Medulla oblongata (tissue), 1 donor: ENCODE results near the gene CYP1A2.
A peak's percentile ranks its signal among the peaks of the same experiment; 100 is the strongest.
"Not testable (repeated sequence)": the region's sequence is repeated elsewhere in the genome, so short reads cannot be mapped to it uniquely, and the experiment has no call there.

Source experiments
- DNase-seq: peaks from one replicate; pipeline ENCODE4 v3.0.0-alpha.2; 2015; ENCODE audit errors: extremely low spot score

The CYP1A2 gene

DNA sequence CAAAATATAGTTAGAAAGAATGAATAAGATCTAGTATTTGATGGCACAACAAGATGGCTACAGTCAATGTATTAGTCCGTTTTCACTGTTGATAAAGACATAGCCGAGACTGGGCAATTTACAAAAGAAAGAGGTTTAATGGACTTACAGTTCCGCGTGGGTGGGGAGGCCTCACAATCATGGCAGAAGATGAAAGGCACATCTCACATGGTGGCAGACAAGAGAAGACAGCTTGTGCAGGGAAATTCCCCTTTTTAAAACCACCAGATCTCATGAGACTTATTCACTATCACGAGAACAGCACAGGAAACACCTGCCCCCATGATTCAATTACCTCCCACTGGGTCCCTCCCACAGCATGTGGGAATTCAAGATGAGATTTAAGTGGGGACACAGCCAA, 10.4 kb upstream of the CYP1A2 start:
- DNase-seq: not testable (repeated sequence)

GRCh38 chr15:74742422-74742821, 6.2 kb upstream of the CYP1A2 start:
- no peak for DNase-seq

DNA sequence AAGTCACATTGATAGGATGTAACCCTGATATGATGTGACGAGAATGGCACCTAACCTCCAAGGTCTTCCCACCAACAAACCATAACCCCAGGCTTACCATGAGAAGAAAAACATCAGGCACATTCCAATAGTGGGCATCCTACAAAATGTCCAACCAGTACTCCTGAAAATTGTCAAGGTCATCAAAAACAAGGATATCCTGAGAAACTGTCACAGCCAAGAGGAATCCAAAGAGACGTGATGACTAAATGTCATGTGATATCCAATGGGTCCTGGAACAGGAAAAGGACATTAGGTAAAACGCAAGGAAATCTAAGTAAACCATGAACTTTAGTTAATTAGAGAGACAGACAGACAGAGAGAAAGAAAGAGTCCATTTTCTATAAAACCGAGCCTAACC, 2.3 kb upstream of the CYP1A2 start:
- no peak for DNase-seq

GRCh38 chr15:74749832-74750231, 1.2 kb downstream of the CYP1A2 start:
- no peak for DNase-seq

- DNase-seq: no peak
Observed at GRCh38 chr15:74750751-74751150, 2.1 kb downstream of the CYP1A2 start.

DNA sequence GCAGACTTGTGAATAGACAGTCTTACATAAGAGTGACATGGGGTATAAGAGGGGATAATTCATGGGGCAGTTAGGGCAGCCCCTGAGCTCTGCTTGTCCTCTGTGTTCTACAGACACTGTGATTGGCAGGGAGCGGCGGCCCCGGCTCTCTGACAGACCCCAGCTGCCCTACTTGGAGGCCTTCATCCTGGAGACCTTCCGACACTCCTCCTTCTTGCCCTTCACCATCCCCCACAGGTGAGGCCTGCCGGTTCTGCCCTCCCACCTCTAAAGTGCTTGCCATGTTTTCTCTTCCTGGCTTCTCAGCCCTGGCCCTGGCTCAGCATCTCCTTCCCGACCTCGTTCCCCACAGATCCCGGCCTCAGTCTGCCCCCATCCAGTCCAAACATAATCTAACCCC, 3.4 kb downstream of the CYP1A2 start:
- DNase-seq: no peak

DNA sequence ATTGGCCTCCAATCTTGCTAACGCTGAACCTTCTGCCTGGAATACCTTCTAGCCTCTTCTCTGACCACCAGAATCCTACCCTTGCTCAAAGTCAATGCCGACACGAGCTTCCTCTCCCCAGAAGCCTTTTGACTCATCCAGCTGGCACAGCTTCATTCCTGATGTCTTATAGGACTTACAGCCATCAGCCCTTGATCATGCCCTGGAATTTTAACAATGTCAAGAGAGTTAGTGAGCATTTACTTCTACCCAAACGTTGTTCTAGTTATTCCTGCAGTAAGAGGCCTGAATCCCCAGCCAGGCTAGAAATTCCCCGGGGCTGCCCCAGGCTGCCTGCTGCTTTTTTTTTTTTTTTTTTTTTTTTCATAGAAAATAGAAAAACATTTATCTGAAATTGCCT, 3.9 kb downstream of the CYP1A2 start:
- DNase-seq: no peak

DNA sequence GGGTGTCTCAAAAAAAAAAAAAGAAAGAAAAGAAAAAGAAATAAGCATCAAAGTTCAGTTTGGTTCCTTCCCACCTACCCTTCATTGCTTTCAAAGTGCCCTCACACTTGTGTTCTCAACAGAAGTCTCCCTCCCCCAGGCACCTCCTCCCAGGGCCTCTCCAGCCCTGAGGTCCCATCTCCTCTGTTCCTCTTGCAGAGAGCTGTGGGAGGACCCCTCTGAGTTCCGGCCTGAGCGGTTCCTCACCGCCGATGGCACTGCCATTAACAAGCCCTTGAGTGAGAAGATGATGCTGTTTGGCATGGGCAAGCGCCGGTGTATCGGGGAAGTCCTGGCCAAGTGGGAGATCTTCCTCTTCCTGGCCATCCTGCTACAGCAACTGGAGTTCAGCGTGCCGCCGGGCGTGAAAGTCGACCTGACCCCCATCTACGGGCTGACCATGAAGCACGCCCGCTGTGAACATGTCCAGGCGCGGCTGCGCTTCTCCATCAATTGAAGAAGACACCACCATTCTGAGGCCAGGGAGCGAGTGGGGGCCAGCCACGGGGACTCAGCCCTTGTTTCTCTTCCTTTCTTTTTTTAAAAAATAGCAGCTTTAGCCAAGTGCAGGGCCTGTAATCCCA, 6.1 kb downstream of the CYP1A2 start:
- no peak for DNase-seq

DNA sequence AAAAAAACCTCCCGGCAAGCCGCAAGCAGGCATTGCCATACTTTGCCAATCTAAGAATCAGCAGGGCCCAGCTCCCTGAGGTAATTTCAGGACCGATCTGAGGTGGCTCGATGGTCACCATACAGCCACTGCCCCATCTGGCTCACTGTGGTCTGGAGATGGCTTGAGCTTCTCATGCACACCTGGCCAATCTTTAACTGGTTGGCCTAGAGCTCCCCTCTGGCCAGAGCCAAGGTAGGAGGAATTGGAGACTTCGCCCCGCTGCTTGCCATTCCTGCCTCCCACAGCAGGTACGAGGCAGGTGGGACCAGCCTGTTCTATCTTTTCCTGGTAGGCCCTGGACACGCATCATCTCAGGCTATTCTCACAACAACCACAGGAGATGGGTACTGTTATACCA, 10.1 kb downstream of the CYP1A2 start:
- no peak for DNase-seq

GRCh38 chr15:74762791-74763150, 14.1 kb downstream of the CYP1A2 start:
- DNase-seq: no peak

DNA sequence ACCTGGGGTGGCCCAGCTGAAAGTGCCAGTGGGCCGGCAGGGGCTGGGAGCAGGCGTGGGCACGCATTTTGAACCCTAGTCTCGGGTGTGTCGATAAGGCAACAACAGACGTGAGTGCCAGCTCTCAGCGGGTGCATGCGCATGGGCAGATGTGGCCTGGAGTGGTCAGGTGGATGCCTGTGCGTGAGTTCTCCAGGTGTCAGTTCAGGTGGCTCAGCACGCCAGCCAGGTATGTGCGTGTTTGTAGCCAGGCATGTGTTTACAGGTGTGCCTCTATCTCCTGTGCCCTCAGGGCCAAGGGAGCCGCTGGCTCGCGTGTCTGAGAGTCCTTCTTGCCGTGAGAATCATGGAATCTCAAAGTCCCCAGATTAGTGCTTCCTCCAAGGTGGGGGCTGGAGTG, 14.8 kb downstream of the CYP1A2 start:
- no peak for DNase-seq

GRCh38 chr15:74767167-74768098, 18.8 kb downstream of the CYP1A2 start:
- DNase-seq: no peak

DNA sequence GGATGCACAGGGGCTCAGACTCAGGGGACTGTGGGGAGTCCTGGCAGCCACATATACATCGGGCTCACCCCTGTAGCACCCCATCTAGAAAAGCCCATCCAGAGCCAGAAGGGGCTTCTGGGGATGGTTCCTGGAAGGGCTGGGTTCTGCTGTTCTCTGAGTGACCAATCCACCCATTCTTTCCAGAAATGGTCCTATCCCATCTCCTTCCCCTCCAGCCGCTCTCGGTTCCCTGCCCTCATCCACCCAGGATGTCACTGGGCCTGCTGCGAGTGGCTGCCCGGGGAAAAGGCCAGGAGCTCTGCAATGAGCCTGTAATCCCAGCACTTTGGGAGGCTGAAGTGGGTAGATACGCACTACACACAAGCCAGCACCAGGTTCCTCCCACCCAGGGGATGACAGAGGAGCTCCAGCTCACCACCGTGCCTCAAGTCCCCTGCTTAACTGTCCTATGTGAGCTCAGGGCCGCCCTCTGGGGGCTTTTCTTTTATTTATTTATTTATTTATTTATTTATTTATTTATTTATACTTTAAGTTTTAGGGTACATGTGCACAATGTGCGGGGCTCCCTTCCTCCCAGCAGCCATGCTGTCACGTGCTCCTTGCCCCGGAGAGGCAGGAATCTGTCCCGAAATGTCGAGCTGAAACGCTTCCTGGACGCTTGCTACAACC, 19.6 kb downstream of the CYP1A2 start:
- no peak for DNase-seq

- DNase-seq: peak; percentile 74
Observed at GRCh38 chr15:74768771-74769342, 20.2 kb downstream of the CYP1A2 start.

- DNase-seq: no peak
Observed at GRCh38 chr15:74769463-74770025, 20.9 kb downstream of the CYP1A2 start.

- no peak for DNase-seq
Observed at GRCh38 chr15:74770211-74770903, 21.7 kb downstream of the CYP1A2 start.

GRCh38 chr15:74773329-74773728, 24.7 kb downstream of the CYP1A2 start:
- no peak for DNase-seq

- DNase-seq: peak; percentile 62
Observed at GRCh38 chr15:74773731-74774252, 25.1 kb downstream of the CYP1A2 start.

DNA sequence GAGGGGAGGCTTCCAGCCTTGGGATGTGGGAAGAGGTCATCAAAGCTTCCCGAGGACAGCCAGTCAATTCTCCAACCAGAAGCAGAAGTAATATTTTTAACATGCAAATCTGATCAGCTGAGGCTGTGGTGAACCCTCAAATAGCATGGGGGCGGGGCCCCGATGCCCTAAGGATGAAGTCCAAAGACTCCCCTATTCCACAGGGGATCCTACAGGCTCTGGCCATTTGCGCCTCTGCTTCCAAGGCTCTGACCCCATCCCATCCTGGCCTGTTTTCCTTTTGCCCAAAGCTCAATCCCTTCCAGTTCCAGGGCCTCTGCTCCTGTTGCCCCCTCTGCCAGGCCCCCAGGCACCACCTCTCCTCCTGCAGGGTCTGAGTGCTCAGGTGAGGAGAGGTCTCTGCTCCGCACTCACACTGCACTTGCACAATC, 26.5 kb downstream of the CYP1A2 start:
- no peak for DNase-seq

- DNase-seq: no peak
Observed at GRCh38 chr15:74775894-74776293, 27.2 kb downstream of the CYP1A2 start.
